SU-DHL-6 (cell line): ENCODE data around the gene DEF6.

ENCODE experiments used
- H2AFZ ChIP-seq: fragments of 200-600 bp; sonication (generic); 2 replicates; pipeline ENCODE4 v1.6.1; 2014; ENCODE audit warnings: low read depth, mild to moderate bottlenecking, moderate library complexity, mixed read lengths, antibody characterized with exemption, low read length; ENCODE audit not compliant: severe bottlenecking
- H3F3A ChIP-seq: fragments of 200-600 bp; shearing (Covaris generic); 2 replicates; pipeline ENCODE4 v1.6.0; 2016; ENCODE audit warnings: antibody characterized with exemption, mild to moderate bottlenecking; ENCODE audit not compliant: insufficient read depth
- H3K27ac ChIP-seq: fragments of 200-600 bp; sonication (generic); 2 replicates; pipeline ENCODE4 v1.5.1; 2016; ENCODE audit warnings: low read depth, mild to moderate bottlenecking, low read length, moderate library complexity, mixed read lengths
- H3K27me3 ChIP-seq: fragments of 200-600 bp; sonication (generic), shearing (Covaris generic); 2 replicates; pipeline ENCODE4 v1.6.0; 2014; ENCODE audit warnings: mild to moderate bottlenecking, low read length
- H3K36me3 ChIP-seq: fragments of 200-600 bp; sonication (generic); 2 replicates; pipeline ENCODE4 v1.6.1; 2014; ENCODE audit warnings: mild to moderate bottlenecking, low read length, mixed read lengths
- H3K4me2 ChIP-seq: fragments of 300-600, 200-600 bp; shearing (Covaris generic), sonication (generic); 2 replicates; pipeline ENCODE4 v1.6.0; 2014; ENCODE audit warnings: low read length, low read depth, mild to moderate bottlenecking; ENCODE audit not compliant: poor library complexity, severe bottlenecking
- H3K4me3 ChIP-seq: fragments of 200-600 bp; sonication (generic); 2 replicates; pipeline ENCODE4 v1.5.1; 2014; ENCODE audit warnings: antibody characterized with exemption, low read length, mild to moderate bottlenecking, mixed read lengths; ENCODE audit not compliant: insufficient read depth, poor library complexity, severe bottlenecking
- H3K79me2 ChIP-seq: fragments of 200-600 bp; sonication (generic); 2 replicates; pipeline ENCODE4 v1.6.1; 2014; ENCODE audit warnings: mild to moderate bottlenecking, low read length, moderate library complexity; ENCODE audit not compliant: insufficient read depth
- H3K9ac ChIP-seq: fragments of 200-600 bp; sonication (generic); 2 replicates; pipeline ENCODE4 v1.7.0; 2014; ENCODE audit warnings: mild to moderate bottlenecking, low read length
- H3K9me2 ChIP-seq: fragments of 200-600 bp; sonication (generic); replicated peaks from 2 replicates; pipeline ENCODE4 v1.6.1; 2014; ENCODE audit warnings: low read length; ENCODE audit not compliant: insufficient read depth
- H3K9me3 ChIP-seq: fragments of 200-600 bp; sonication (generic); 2 replicates; pipeline ENCODE4 v1.6.1; 2014; ENCODE audit warnings: low read length, mixed read lengths; ENCODE audit not compliant: insufficient read depth
- H4K20me1 ChIP-seq: fragments of 200-600 bp; sonication (generic); 2 replicates; pipeline ENCODE4 v1.6.1; 2014; ENCODE audit warnings: low read depth, mild to moderate bottlenecking, antibody characterized with exemption, low read length, moderate library complexity, mixed read lengths
- EZH2phosphoT487 ChIP-seq: fragments of 200-600 bp; sonication (generic), shearing (Covaris generic); conservative IDR thresholded peaks from 2 replicates; pipeline ENCODE4 v1.6.1; 2018; ENCODE audit warnings: mild to moderate bottlenecking, antibody characterized with exemption, low read length, moderate library complexity, mixed read lengths
- TF ChIP-seq, protein P1 (sequence below): fragments of 200-600 bp; sonication (generic); IDR thresholded peaks from one replicate; pipeline ENCODE4 v1.5.1; 2017; ENCODE audit warnings: antibody characterized with exemption, mild to moderate bottlenecking, low read length, moderate library complexity; ENCODE audit not compliant: insufficient read depth, poor library complexity, severe bottlenecking

DEF6 gene

DNA sequence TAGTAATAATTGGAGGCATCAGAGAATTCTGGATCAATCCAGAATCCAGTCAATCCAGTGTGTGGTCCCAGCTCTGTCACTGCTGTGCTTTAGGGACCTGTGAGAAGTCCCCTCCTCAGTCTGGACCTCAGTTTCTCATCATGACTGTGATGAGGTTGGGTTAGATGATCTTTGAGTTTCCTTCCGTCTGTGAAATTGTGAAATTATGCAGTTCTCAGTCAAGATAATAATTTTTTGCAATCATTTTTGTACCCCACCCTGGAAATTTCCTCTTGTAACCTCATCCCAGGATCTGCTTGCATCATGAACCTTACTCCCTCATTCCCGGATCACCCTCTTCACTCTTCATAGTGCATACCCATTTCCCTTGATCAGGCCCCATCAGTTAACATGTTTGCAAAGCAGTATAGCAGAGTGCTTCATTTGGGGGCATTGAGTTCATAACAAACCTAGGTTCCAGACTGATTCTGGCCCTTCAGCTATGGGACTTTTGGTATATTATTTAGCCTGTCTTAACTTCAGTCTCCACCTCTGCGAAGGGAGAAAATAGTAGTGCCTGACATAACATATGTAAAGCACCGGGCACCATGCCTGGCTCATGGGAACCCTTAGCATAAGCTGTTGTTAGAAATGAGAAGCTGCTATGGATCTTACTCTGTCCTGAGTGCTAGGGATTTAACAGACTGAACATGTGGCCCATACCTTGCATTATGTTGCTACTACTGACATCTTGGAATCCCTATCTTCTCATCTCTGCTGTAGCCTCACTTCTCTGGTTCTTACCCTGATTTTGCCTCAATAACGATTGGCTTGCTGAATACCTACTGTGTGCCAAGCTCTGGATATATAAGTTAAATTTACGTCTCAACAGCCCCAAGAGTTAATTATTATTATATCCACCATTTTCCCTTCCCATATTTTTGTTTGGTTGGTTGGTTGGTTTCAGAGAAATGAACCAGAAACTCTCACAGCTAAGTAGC lies 36.7 kb upstream of the DEF6 start:
- peaks cover 18% of the 10 kb centered on the region for H3F3A ChIP-seq
- no peaks in the 10 kb centered on the region for H4K20me1 ChIP-seq
- H3K4me2 ChIP-seq = peak overlapping the region; percentile 77
- H3K4me3 ChIP-seq = peak overlapping the region; percentile 72
- no peaks in the 10 kb centered on the region for H3K9me2 ChIP-seq
- H3K9me3 ChIP-seq = no peaks in the 10 kb centered on the region
- H3K9ac ChIP-seq = peak overlapping the region; percentile 86
- peaks cover 48% of the 10 kb centered on the region for H3K79me2 ChIP-seq
- no peaks in the 10 kb centered on the region for H3K27me3 ChIP-seq
- H3K27ac ChIP-seq = peak overlapping the region; percentile 72
- H2AFZ ChIP-seq = peak overlapping the region; percentile 88
- H3K36me3 ChIP-seq = no peaks in the 10 kb centered on the region
- TF ChIP-seq, protein P1, sequence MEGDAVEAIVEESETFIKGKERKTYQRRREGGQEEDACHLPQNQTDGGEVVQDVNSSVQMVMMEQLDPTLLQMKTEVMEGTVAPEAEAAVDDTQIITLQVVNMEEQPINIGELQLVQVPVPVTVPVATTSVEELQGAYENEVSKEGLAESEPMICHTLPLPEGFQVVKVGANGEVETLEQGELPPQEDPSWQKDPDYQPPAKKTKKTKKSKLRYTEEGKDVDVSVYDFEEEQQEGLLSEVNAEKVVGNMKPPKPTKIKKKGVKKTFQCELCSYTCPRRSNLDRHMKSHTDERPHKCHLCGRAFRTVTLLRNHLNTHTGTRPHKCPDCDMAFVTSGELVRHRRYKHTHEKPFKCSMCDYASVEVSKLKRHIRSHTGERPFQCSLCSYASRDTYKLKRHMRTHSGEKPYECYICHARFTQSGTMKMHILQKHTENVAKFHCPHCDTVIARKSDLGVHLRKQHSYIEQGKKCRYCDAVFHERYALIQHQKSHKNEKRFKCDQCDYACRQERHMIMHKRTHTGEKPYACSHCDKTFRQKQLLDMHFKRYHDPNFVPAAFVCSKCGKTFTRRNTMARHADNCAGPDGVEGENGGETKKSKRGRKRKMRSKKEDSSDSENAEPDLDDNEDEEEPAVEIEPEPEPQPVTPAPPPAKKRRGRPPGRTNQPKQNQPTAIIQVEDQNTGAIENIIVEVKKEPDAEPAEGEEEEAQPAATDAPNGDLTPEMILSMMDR = no peak
- no peak for TF ChIP-seq EZH2phosphoT487

DNA sequence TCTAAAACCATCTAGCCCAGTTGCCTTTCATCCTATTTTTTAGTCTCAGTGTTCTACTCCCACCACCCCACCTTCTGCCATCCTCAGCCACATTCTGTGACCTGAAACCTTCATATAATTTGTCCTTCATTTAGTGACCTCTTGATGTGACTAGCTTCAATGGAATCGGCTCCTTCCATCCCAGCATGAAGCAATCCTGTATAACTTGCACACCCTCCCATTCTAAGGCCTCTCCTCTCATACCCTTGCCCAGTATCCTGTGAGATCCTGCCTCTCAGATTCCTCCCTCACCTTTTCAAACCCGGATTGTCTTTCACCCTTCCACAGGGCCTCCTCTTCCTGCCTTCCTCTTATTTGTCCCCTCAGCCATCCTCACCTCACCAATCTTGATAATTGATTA lies 35.0 kb upstream of the DEF6 start:
- Histone ChIP-seq H3K9me2 (no peaks in the 10 kb centered on the region), H3K27ac (no peak overlapping the region), H3K9me3 (no peaks in the 10 kb centered on the region), H3K4me3 (no peak overlapping the region), H3K36me3 (no peaks in the 10 kb centered on the region), H4K20me1 (no peaks in the 10 kb centered on the region), H3K79me2 (peaks cover 62% of the 10 kb centered on the region), H3K27me3 (no peaks in the 10 kb centered on the region), H3K4me2 (no peak overlapping the region), H3K9ac (no peak overlapping the region), H2AFZ (no peak overlapping the region), H3F3A (peaks cover 18% of the 10 kb centered on the region)
- no peak for TF ChIP-seq EZH2phosphoT487
- TF ChIP-seq, protein P1 = no peak

DNA sequence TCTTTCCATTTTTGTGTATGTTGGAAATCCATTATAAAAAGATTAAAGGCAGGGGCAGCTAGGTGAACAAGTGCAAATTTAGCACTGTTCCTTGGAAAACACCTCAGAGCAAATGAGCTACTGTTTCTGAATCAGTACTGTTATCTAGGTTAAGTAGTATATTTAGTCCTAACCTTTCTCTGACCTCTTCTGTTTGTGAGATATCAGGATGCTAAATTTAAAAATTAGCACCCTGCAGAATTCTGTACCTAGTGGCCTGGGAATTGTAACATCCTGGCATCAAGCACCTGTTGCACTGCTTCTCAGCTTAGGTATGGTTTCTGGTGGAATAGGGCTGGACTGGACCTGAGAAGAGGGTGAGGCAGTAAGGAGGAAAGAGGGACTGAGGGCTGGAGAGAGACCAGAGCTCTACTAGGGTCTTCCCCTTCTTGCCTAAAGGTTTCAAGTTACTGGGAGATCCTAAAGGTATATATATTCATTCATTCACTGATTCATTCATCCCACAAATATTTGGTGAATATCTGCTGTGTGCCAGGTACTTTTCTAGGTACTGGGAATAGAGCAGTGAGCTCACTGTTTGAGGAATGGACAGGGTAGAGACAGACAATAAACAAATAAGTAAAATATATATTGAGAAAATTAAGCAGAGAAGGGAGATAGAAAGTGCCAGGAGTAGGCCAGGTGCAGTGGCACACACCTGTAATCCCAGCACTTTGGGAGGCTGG lies 32.9 kb upstream of the DEF6 start:
- H3K4me3 ChIP-seq = no peak overlapping the region
- no peak overlapping the region for H3K27ac ChIP-seq
- H3K36me3 ChIP-seq = no peaks in the 10 kb centered on the region
- no peak for TF ChIP-seq EZH2phosphoT487
- TF ChIP-seq, protein P1 = no peak
- no peaks in the 10 kb centered on the region for H3K9me2 ChIP-seq
- H3K9me3 ChIP-seq = no peaks in the 10 kb centered on the region
- H3K79me2 ChIP-seq = peaks cover 77% of the 10 kb centered on the region
- H3K9ac ChIP-seq = no peak overlapping the region
- no peaks in the 10 kb centered on the region for H3K27me3 ChIP-seq
- peaks cover 18% of the 10 kb centered on the region for H3F3A ChIP-seq
- H4K20me1 ChIP-seq = no peaks in the 10 kb centered on the region
- H3K4me2 ChIP-seq = peak overlapping the region; percentile 3
- no peak overlapping the region for H2AFZ ChIP-seq
